ENCODE measurements around the gene SLC13A2. TPM values are rescaled to one million over a fixed set of nuclear protein-coding genes. Genes with fewer than 3 reads are reported as not detected.

Gene SLC13A2
- total and polyA plus RNA-seq, 2 experiments from 2014 or later: not detected

DNA sequence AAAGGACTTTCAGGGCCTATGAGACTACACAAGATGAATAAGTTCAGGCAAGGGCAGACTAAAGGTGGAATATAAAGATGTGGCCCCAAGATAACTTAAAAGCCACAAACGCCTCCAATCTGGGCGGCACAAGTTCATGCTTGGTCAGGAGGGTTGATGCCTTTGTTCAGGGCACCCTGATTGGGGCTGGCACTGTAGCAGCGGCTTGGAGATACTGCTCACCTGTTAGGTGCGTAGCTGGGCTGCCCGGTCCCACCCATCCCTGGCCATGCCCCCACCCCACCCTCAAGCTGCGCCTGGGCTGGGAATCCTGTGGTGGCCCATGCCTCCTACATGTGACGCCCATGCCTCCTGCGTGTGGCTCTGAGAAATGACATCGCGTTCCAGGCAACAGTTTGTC is 12.5 kb upstream of the SLC13A2 start:
- TF ChIP-seq ZNF331 (CRISPR knock-in tag; IDR thresholded peaks at IDR 0.05; ENCODE audit: low read depth) (no peak), POLR2AphosphoS5 (IDR thresholded peaks at IDR 0.05; ENCODE audit: low read depth) (no peak), CREB1 (CRISPR knock-in tag; IDR thresholded peaks at IDR 0.05; ENCODE audit: low read depth) (no peak), NANOG (IDR thresholded peaks at IDR 0.05; ENCODE audit: borderline replicate concordance) (no peak), STAT1 (IDR thresholded peaks at IDR 0.05; ENCODE audit: unreplicated experiment) (no peak), JUNB (IDR thresholded peaks at IDR 0.05; ENCODE audit: unreplicated experiment) (no peak), EZH2phosphoT487 (IDR thresholded peaks at IDR 0.05; ENCODE audit: unreplicated experiment) (no peak), ZNF114 (CRISPR knock-in tag; IDR thresholded peaks at IDR 0.05) (no peak), EZH2 (IDR thresholded peaks at IDR 0.05; ENCODE audit: low read depth, unreplicated experiment) (no peak)
- TF ChIP-seq, protein P1, sequence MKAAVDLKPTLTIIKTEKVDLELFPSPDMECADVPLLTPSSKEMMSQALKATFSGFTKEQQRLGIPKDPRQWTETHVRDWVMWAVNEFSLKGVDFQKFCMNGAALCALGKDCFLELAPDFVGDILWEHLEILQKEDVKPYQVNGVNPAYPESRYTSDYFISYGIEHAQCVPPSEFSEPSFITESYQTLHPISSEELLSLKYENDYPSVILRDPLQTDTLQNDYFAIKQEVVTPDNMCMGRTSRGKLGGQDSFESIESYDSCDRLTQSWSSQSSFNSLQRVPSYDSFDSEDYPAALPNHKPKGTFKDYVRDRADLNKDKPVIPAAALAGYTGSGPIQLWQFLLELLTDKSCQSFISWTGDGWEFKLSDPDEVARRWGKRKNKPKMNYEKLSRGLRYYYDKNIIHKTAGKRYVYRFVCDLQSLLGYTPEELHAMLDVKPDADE (IDR thresholded peaks at IDR 0.05): no peak
- TF ChIP-seq, protein P2, sequence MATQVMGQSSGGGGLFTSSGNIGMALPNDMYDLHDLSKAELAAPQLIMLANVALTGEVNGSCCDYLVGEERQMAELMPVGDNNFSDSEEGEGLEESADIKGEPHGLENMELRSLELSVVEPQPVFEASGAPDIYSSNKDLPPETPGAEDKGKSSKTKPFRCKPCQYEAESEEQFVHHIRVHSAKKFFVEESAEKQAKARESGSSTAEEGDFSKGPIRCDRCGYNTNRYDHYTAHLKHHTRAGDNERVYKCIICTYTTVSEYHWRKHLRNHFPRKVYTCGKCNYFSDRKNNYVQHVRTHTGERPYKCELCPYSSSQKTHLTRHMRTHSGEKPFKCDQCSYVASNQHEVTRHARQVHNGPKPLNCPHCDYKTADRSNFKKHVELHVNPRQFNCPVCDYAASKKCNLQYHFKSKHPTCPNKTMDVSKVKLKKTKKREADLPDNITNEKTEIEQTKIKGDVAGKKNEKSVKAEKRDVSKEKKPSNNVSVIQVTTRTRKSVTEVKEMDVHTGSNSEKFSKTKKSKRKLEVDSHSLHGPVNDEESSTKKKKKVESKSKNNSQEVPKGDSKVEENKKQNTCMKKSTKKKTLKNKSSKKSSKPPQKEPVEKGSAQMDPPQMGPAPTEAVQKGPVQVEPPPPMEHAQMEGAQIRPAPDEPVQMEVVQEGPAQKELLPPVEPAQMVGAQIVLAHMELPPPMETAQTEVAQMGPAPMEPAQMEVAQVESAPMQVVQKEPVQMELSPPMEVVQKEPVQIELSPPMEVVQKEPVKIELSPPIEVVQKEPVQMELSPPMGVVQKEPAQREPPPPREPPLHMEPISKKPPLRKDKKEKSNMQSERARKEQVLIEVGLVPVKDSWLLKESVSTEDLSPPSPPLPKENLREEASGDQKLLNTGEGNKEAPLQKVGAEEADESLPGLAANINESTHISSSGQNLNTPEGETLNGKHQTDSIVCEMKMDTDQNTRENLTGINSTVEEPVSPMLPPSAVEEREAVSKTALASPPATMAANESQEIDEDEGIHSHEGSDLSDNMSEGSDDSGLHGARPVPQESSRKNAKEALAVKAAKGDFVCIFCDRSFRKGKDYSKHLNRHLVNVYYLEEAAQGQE (IDR thresholded peaks at IDR 0.05; ENCODE audit: unreplicated experiment): no peak
- TF ChIP-seq, protein P3, sequence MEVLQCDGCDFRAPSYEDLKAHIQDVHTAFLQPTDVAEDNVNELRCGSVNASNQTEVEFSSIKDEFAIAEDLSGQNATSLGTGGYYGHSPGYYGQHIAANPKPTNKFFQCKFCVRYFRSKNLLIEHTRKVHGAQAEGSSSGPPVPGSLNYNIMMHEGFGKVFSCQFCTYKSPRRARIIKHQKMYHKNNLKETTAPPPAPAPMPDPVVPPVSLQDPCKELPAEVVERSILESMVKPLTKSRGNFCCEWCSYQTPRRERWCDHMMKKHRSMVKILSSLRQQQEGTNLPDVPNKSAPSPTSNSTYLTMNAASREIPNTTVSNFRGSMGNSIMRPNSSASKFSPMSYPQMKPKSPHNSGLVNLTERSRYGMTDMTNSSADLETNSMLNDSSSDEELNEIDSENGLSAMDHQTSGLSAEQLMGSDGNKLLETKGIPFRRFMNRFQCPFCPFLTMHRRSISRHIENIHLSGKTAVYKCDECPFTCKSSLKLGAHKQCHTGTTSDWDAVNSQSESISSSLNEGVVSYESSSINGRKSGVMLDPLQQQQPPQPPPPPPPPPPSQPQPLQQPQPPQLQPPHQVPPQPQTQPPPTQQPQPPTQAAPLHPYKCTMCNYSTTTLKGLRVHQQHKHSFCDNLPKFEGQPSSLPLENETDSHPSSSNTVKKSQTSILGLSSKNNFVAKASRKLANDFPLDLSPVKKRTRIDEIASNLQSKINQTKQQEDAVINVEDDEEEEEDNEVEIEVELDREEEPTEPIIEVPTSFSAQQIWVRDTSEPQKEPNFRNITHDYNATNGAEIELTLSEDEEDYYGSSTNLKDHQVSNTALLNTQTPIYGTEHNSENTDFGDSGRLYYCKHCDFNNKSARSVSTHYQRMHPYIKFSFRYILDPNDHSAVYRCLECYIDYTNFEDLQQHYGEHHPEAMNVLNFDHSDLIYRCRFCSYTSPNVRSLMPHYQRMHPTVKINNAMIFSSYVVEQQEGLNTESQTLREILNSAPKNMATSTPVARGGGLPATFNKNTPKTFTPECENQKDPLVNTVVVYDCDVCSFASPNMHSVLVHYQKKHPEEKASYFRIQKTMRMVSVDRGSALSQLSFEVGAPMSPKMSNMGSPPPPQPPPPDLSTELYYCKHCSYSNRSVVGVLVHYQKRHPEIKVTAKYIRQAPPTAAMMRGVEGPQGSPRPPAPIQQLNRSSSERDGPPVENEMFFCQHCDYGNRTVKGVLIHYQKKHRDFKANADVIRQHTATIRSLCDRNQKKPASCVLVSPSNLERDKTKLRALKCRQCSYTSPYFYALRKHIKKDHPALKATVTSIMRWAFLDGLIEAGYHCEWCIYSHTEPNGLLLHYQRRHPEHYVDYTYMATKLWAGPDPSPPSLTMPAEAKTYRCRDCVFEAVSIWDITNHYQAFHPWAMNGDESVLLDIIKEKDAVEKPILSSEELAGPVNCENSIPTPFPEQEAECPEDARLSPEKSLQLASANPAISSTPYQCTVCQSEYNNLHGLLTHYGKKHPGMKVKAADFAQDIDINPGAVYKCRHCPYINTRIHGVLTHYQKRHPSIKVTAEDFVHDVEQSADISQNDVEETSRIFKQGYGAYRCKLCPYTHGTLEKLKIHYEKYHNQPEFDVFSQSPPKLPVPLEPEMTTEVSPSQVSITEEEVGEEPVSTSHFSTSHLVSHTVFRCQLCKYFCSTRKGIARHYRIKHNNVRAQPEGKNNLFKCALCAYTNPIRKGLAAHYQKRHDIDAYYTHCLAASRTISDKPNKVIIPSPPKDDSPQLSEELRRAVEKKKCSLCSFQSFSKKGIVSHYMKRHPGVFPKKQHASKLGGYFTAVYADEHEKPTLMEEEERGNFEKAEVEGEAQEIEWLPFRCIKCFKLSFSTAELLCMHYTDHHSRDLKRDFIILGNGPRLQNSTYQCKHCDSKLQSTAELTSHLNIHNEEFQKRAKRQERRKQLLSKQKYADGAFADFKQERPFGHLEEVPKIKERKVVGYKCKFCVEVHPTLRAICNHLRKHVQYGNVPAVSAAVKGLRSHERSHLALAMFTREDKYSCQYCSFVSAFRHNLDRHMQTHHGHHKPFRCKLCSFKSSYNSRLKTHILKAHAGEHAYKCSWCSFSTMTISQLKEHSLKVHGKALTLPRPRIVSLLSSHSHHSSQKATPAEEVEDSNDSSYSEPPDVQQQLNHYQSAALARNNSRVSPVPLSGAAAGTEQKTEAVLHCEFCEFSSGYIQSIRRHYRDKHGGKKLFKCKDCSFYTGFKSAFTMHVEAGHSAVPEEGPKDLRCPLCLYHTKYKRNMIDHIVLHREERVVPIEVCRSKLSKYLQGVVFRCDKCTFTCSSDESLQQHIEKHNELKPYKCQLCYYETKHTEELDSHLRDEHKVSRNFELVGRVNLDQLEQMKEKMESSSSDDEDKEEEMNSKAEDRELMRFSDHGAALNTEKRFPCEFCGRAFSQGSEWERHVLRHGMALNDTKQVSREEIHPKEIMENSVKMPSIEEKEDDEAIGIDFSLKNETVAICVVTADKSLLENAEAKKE (CRISPR knock-in tag; IDR thresholded peaks at IDR 0.05): no peak
- TF ChIP-seq, protein P4, sequence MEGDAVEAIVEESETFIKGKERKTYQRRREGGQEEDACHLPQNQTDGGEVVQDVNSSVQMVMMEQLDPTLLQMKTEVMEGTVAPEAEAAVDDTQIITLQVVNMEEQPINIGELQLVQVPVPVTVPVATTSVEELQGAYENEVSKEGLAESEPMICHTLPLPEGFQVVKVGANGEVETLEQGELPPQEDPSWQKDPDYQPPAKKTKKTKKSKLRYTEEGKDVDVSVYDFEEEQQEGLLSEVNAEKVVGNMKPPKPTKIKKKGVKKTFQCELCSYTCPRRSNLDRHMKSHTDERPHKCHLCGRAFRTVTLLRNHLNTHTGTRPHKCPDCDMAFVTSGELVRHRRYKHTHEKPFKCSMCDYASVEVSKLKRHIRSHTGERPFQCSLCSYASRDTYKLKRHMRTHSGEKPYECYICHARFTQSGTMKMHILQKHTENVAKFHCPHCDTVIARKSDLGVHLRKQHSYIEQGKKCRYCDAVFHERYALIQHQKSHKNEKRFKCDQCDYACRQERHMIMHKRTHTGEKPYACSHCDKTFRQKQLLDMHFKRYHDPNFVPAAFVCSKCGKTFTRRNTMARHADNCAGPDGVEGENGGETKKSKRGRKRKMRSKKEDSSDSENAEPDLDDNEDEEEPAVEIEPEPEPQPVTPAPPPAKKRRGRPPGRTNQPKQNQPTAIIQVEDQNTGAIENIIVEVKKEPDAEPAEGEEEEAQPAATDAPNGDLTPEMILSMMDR (conservative IDR thresholded peaks at IDR 0.05; ENCODE audit: low read depth in 2 of 2): no peak
- H3K9me3 Mint-ChIP-seq: peaks cover 24% of the 10 kb centered on the region
- Histone ChIP-seq H3K9me2 (ENCODE audit: insufficient read depth) (no peaks in the 10 kb centered on the region; the same call in 1 of the 2 replicates), H3K79me2 (replicated peaks; ENCODE audit: insufficient read depth) (no peaks in the 10 kb centered on the region), H4K20me1 (replicated peaks; ENCODE audit: insufficient read depth) (no peaks in the 10 kb centered on the region), H2AFZ (no peak overlapping the region), H3K4me3 (no peak overlapping the region), H3F3A (replicated peaks; ENCODE audit: low read depth) (no peaks in the 10 kb centered on the region), H3K4me2 (no peak overlapping the region), H3K27me3 (ENCODE audit: insufficient read depth) (no peaks in the 10 kb centered on the region), H3K4me1 (ENCODE audit: insufficient read depth) (no peaks in the 10 kb centered on the region), H3K36me3 (ENCODE audit: insufficient read depth) (no peaks in the 10 kb centered on the region), H3K27ac (ENCODE audit: low read depth) (no peak overlapping the region)
- H3K27me3 Mint-ChIP-seq (ENCODE audit: insufficient read depth, low read depth, poor library complexity): peaks cover 2% of the 10 kb centered on the region
- no peak for ATAC-seq
- H3K27ac Mint-ChIP-seq: no peak overlapping the region
- H3K4me3 Mint-ChIP-seq: no peak overlapping the region
- peaks cover 5% of the 10 kb centered on the region; the same call in 2 of the 3 replicates for H3K36me3 Mint-ChIP-seq (ENCODE audit: low read depth)
- no peak for DNase-seq (ENCODE audit: low spot score)
- H3K4me1 Mint-ChIP-seq: no peaks in the 10 kb centered on the region

All from GM23338 (cell line).